A673 (cell line): ENCODE data around the gene GDF11.

Source experiments
- CTCF ChIP-seq: fragments of 300-800, 200-600 bp; sonication (generic); conservative IDR thresholded peaks from 2 replicates; pipeline ENCODE4 v1.5.1; 2017; ENCODE audit warnings: low read depth, mild to moderate bottlenecking, antibody characterized with exemption, low read length, moderate library complexity, mixed read lengths
- EZH2 ChIP-seq: fragments of 200-600 bp; sonication (generic); IDR thresholded peaks from 2 replicates; pipeline ENCODE4 v1.6.1; 2017; ENCODE audit warnings: borderline replicate concordance, low read depth, mild to moderate bottlenecking, mixed read lengths, antibody characterized with exemption, low read length; ENCODE audit not compliant: poor library complexity, severe bottlenecking

- TF ChIP-seq CTCF (peak; percentile 75), EZH2 (no peak)
These were observed 18.5 kb upstream of the GDF11 start for GRCh38 chr12:55724226-55724939.
